ENCODE data around the gene GLIPR1.

- TF ChIP-seq, protein P1, sequence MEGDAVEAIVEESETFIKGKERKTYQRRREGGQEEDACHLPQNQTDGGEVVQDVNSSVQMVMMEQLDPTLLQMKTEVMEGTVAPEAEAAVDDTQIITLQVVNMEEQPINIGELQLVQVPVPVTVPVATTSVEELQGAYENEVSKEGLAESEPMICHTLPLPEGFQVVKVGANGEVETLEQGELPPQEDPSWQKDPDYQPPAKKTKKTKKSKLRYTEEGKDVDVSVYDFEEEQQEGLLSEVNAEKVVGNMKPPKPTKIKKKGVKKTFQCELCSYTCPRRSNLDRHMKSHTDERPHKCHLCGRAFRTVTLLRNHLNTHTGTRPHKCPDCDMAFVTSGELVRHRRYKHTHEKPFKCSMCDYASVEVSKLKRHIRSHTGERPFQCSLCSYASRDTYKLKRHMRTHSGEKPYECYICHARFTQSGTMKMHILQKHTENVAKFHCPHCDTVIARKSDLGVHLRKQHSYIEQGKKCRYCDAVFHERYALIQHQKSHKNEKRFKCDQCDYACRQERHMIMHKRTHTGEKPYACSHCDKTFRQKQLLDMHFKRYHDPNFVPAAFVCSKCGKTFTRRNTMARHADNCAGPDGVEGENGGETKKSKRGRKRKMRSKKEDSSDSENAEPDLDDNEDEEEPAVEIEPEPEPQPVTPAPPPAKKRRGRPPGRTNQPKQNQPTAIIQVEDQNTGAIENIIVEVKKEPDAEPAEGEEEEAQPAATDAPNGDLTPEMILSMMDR (IDR thresholded peaks at IDR 0.05; ENCODE audit: extremely low read depth in 1 of 2, insufficient read depth in 1 of 2, low read depth in 1 of 2, low read length in 2 of 2): no peak
- TF ChIP-seq POLR2A (IDR thresholded peaks at IDR 0.05; ENCODE audit: low read depth, low read length): no peak
- TF ChIP-seq EZH2 (IDR thresholded peaks at IDR 0.05; ENCODE audit: borderline replicate concordance, low read depth, low read length, severe bottlenecking): no peak
- TF ChIP-seq POLR2AphosphoS5 (IDR thresholded peaks at IDR 0.05; ENCODE audit: insufficient read depth, low read depth, low read length): no peak
- TF ChIP-seq MYC (IDR thresholded peaks at IDR 0.05; ENCODE audit: low read depth, low read length): no peak
These were observed 26.5 kb downstream of the GLIPR1 start for GRCh38 chr12:75507086-75507485.
